Naive thymus-derived CD4-positive, alpha-beta T cell (primary cell): ENCODE results near the gene SNX13. TPM values are rescaled to one million over a fixed set of nuclear protein-coding genes. Genes with fewer than 3 reads are reported as not detected.

ENCODE experiments used
- ATAC-seq: fragments of 150-1000 bp; cut with Tn5 transposase; 2 replicates; pipeline ENCODE4 v1.10.0; 2021; ENCODE audit warnings: mild to moderate bottlenecking, moderate library complexity
- CTCF ChIA-PET: fragments of 350-600 bp; sonication (Branson Sonifier 250); formaldehyde crosslinking; loops from one replicate; lab custom pipeline; 2021; ENCODE audit warnings: antibody characterized with exemption; lab: Charles Lee
- POLR2A ChIA-PET: fragments of 350-600 bp; sonication (Branson Sonifier 250); formaldehyde crosslinking; loops from one replicate; lab custom pipeline; 2021; ENCODE audit warnings: antibody characterized with exemption, inconsistent platforms; lab: Charles Lee
- DNase-seq, 9 donors: peaks; one replicate each; pipeline versions ENCODE4 v3.0.0 to v3.0.0-alpha.2; 2020 to 2022; ENCODE audit warnings: mixed read lengths in 1 of 9
- H3K27ac ChIP-seq: one replicate; pipeline ENCODE4 v1.7.0; 2013; ENCODE audit warnings: mild to moderate bottlenecking, low read depth, low read length, moderate library complexity
- H3K27me3 ChIP-seq, 2 donors: one replicate each; pipeline ENCODE4 v1.7.0; 2013; ENCODE audit warnings: low read length in 2 of 2, mild to moderate bottlenecking in 2 of 2, moderate library complexity in 2 of 2; ENCODE audit not compliant: control insufficient read depth in 2 of 2, insufficient read depth in 2 of 2
- H3K36me3 ChIP-seq, 3 experiments: 1 replicate in 2 of 3; 2 replicates in 1 of 3; pipeline ENCODE4 v1.7.0; 2013; ENCODE audit warnings: low read length in 3 of 3, mild to moderate bottlenecking in 3 of 3, moderate library complexity in 1 of 3; ENCODE audit not compliant: insufficient read depth in 3 of 3, control insufficient read depth in 2 of 3
- H3K4me1 ChIP-seq, 2 donors: one replicate each; pipeline ENCODE4 v1.7.0; 2013; ENCODE audit warnings: low read length in 2 of 2, mild to moderate bottlenecking in 2 of 2, moderate library complexity in 1 of 2; ENCODE audit not compliant: control insufficient read depth in 2 of 2, insufficient read depth in 2 of 2
- H3K4me3 ChIP-seq: 2 replicates; pipeline ENCODE4 v1.7.0; 2013; ENCODE audit warnings: mild to moderate bottlenecking, low read length
- H3K9me3 ChIP-seq, 3 experiments: 1 replicate in 2 of 3; 2 replicates in 1 of 3; pipeline ENCODE4 v1.7.0; 2013; ENCODE audit warnings: low read length in 3 of 3; ENCODE audit not compliant: control insufficient read depth in 2 of 3
- H3K27ac Mint-ChIP-seq, 9 donors: one replicate each; pipeline ENCODE4 v1.8.0; 2020 to 2022; ENCODE audit warnings: mixed read lengths in 9 of 9, mild to moderate bottlenecking in 8 of 9, moderate library complexity in 5 of 9, inconsistent platforms in 2 of 9
- H3K27me3 Mint-ChIP-seq, 5 donors: one replicate each; pipeline ENCODE4 v1.8.0; 2021 to 2022; ENCODE audit warnings: mixed read lengths in 5 of 5, mild to moderate bottlenecking in 1 of 5
- H3K36me3 Mint-ChIP-seq, 5 donors: one replicate each; pipeline ENCODE4 v1.8.0; 2020 to 2022; ENCODE audit warnings: mixed read lengths in 5 of 5, mild to moderate bottlenecking in 3 of 5, inconsistent platforms in 1 of 5
- H3K4me1 Mint-ChIP-seq, 7 donors: one replicate each; pipeline ENCODE4 v1.8.0; 2020 to 2022; ENCODE audit warnings: mixed read lengths in 7 of 7, mild to moderate bottlenecking in 3 of 7, inconsistent platforms in 1 of 7
- H3K4me3 Mint-ChIP-seq, 10 donors: one replicate each; pipeline ENCODE4 v1.8.0; 2020 to 2022; ENCODE audit warnings: mild to moderate bottlenecking in 10 of 10, mixed read lengths in 10 of 10, moderate library complexity in 6 of 10, inconsistent platforms in 2 of 10
- H3K9me3 Mint-ChIP-seq, 11 donors: one replicate each; pipeline ENCODE4 v1.8.0; 2020 to 2022; ENCODE audit warnings: mixed read lengths in 11 of 11, mild to moderate bottlenecking in 4 of 11, inconsistent platforms in 1 of 11, moderate library complexity in 1 of 11
- intact Hi-C, 2 donors: fragments of 100-400 bp; cut with micrococcal nuclease; formaldehyde crosslinking; loops; one replicate each; pipeline ENCODE4 v1.15.1; 2023
- polyA plus RNA-seq, 2 donors: library from polyadenylated mRNA; unstranded; fragments of 300-500 nt; fragmentation: Illumina TruSeq; gene quantifications; one replicate each; pipeline ENCODE4 v1.2.3, GENCODE V29; 2021
- total RNA-seq, 6 experiments: library from RNA in 5 of 6; stranded (reverse) in 5 of 6; gene quantifications; 1 replicate in 5 of 6; 2 replicates in 1 of 6; pipeline ENCODE4 v1.2.3 and lab custom pipeline; 2021 to 2026

Gene SNX13
- total and polyA plus RNA-seq, 7 experiments from 2014 or later, result 10.4 to 40.9 (median 28.5) TPM

DNA sequence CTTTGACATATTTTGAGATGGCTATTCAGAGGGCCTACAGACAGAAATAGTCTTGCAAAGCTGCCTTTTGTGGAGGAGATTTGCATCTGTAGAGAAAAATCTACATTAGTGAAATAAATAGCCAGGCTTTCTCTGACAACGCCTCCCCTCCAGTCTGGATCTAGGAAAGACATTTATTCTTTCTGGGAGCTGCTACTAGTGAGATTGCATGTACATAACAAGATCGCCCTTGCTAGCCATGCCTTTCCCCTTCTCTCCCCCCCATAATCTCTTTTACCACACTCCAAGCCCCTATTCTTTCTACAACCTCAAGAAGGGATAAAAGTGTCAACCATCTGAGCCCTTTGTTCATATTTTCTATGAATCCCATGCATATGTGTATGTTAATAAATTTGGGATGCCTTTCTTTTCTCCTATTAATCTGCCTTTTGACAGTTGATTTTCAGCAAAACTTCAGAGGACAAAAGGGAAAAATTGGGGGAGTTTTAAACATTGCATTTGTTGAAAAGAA, 194.2 kb downstream of the SNX13 start:
- H3K4me3 Mint-ChIP-seq, result no peak overlapping the region
- DNase-seq, result no peak
- no peaks in the 10 kb centered on the region for H3K4me1 Mint-ChIP-seq
- no peaks in the 10 kb centered on the region for H3K27me3 ChIP-seq
- no peak for ATAC-seq
- POLR2A ChIA-PET, result no interaction called here
- no peaks in the 10 kb centered on the region for H3K36me3 ChIP-seq
- CTCF ChIA-PET, result interaction anchor here (0.6 kb wide), 1 partner anchor 509 kb away, joined by 3 read pairs; no protein-coding TSS in a partner anchor
- H3K27ac ChIP-seq, result no peak overlapping the region
- no peak overlapping the region for H3K27ac Mint-ChIP-seq
- no peak overlapping the region for H3K4me3 ChIP-seq
- H3K27me3 Mint-ChIP-seq, result no peaks in the 10 kb centered on the region
- H3K36me3 Mint-ChIP-seq, result no peaks in the 10 kb centered on the region
- H3K9me3 ChIP-seq, result no peaks in the 10 kb centered on the region
- no peaks in the 10 kb centered on the region for H3K4me1 ChIP-seq
- intact Hi-C loops, result no loop called here
- H3K9me3 Mint-ChIP-seq, result no peaks in the 10 kb centered on the region

DNA sequence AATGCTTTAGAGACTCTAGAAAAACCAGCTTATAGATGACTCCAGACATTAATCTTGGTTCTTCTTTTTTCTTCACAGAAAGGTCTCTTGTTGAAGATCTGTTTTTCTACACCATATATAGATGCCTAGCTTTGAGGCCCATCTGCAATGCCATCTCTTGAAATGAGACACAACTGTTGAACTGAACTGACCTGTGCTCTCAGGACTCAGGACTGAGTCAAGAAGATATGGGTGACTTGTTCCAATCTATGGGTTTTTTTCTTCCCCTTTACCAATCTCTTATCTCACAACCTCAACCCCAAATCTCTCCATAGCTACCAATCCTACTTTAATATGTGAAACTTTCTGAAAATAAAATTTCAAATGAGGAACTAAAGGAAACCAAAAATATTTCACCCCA, 194.7 kb downstream of the SNX13 start:
- intact Hi-C loops, result no loop called here
- no peaks in the 10 kb centered on the region for H3K9me3 Mint-ChIP-seq
- CTCF ChIA-PET, result interaction anchor here (0.6 kb wide), 1 partner anchor 509 kb away, joined by 3 read pairs; no protein-coding TSS in a partner anchor

DNA sequence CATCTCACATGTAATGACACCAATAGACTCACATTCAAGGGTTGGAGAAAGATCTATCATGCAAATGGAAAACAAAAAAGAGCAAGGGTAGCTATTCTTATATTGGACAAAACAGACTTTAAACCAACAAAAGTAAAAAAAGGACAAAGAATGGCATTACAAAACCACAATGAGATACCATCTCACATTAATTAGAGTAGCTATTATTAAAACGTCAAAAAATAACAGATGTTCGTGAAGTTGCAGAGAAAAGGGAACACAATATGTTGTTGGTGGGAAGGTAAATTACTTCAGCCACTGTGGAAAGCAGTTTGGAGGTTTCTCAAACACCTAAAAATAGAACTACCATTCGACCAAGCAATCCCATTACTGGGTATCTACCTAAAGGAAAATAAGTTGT, 197.0 kb downstream of the SNX13 start:
- intact Hi-C loops, result no loop called here
- Histone ChIP-seq H3K9me3 (no peaks in the 10 kb centered on the region), H3K36me3 (no peaks in the 10 kb centered on the region), H3K27ac (no peak overlapping the region), H3K4me1 (no peaks in the 10 kb centered on the region), H3K27me3 (no peaks in the 10 kb centered on the region), H3K4me3 (no peak overlapping the region)
- no peak for ATAC-seq
- POLR2A ChIA-PET, result no interaction called here
- Mint-ChIP-seq H3K36me3 (no peaks in the 10 kb centered on the region), H3K27ac (no peak overlapping the region), H3K4me1 (no peaks in the 10 kb centered on the region), H3K4me3 (no peak overlapping the region), H3K27me3 (peaks cover 0 to under 1% (median 0%) of the 10 kb centered on the region in 5 donors), H3K9me3 (peaks cover 0 to 3% (median 0%) of the 10 kb centered on the region in 11 donors)
- CTCF ChIA-PET, result no interaction called here
- no peak for DNase-seq

More for the DNA sequence above, 194.7 kb downstream of the SNX13 start:
- DNase-seq (no peak), ATAC-seq (no peak)
- Mint-ChIP-seq H3K27ac (no peak overlapping the region), H3K4me1 (no peaks in the 10 kb centered on the region), H3K4me3 (no peak overlapping the region), H3K27me3 (no peaks in the 10 kb centered on the region), H3K36me3 (no peaks in the 10 kb centered on the region)
- H3K27ac ChIP-seq, result no peak overlapping the region
- no peaks in the 10 kb centered on the region for H3K36me3 ChIP-seq
- no peak overlapping the region for H3K4me3 ChIP-seq
- H3K4me1 ChIP-seq, result no peaks in the 10 kb centered on the region
- H3K9me3 ChIP-seq, result no peaks in the 10 kb centered on the region
- H3K27me3 ChIP-seq, result no peaks in the 10 kb centered on the region
- POLR2A ChIA-PET, result no interaction called here

DNA sequence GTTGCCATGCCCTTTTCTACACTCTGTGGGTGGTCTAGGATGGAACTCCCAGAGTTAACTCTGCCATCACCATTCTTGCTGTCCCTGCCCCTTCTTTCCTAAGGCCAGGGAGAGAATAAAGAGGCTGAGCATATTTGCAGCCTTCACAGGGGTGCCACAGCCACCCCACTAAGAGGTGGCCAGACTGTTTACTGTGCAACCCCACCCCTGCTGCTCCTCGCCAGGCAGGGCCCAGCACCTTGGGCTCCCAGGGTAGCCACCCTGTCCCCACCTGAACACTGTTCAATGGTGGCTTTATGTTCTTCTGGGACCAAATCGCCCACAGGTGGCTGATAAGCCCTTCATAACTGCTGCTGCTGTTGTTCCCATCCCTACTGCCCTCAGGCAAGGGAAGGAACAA, 198.9 kb downstream of the SNX13 start:
- Histone ChIP-seq H3K27me3 (no peaks in the 10 kb centered on the region), H3K4me3 (no peak overlapping the region), H3K36me3 (no peaks in the 10 kb centered on the region), H3K9me3 (no peaks in the 10 kb centered on the region), H3K4me1 (no peaks in the 10 kb centered on the region), H3K27ac (no peak overlapping the region)
- Mint-ChIP-seq H3K4me1 (no peaks in the 10 kb centered on the region), H3K9me3 (peaks cover 0 to 7% (median 2%) of the 10 kb centered on the region in 11 donors), H3K36me3 (no peaks in the 10 kb centered on the region), H3K4me3 (no peak overlapping the region), H3K27me3 (peaks cover 0 to 4% (median 0%) of the 10 kb centered on the region in 5 donors), H3K27ac (no peak overlapping the region)
- ChIA-PET CTCF (no interaction called here), POLR2A (no interaction called here)
- DNase-seq, result no peak
- no peak for ATAC-seq
- intact Hi-C loops, result no loop called here

Other genes with a start within 250 kb of the SNX13 start
- gene PRPS1L1, start 87.4 kb upstream of the SNX13 start, total RNA-seq, result not detected
- gene PRPS1L1, start 87.4 kb upstream of the SNX13 start, polyA plus RNA-seq, result not detected